ENCODE data around the gene SH3TC2. TPM values are rescaled to one million over a fixed set of nuclear protein-coding genes. Genes with fewer than 3 reads are reported as not detected.

The SH3TC2 gene
- total and polyA plus RNA-seq, 12 donors: 0.14 to 1.2 (median 0.46) TPM

GRCh38 chr5:148967783-148968182 is 95.1 kb downstream of the SH3TC2 start:
- H3K9me3 ChIP-seq (replicated peaks in 1 of 3): no peaks in the 10 kb centered on the region
- TF ChIP-seq CTCF (IDR thresholded peaks at IDR 0.05) (no peak), POLR2A (IDR thresholded peaks at IDR 0.05) (no peak)
- H3K27me3 ChIP-seq: no peaks in the 10 kb centered on the region
- intact Hi-C loops (cut with DNase I): no loop called here
- WGBS, 4 donors: 74 to 88% (median 75%) methylated on average over 4 of the region's 4 CpGs
- no peaks in the 10 kb centered on the region for H3K36me3 ChIP-seq (replicated peaks in 1 of 2)
- H3K4me3 ChIP-seq: no peak overlapping the region
- no peak for DNase-seq
- H3K27ac ChIP-seq: no peak overlapping the region
- no peaks in the 10 kb centered on the region for H3K4me1 ChIP-seq (replicated peaks in 1 of 2)

- Histone ChIP-seq H3K9me3 (replicated peaks in 1 of 3) (no peaks in the 10 kb centered on the region), H3K27ac (no peak overlapping the region), H3K36me3 (replicated peaks in 1 of 2) (no peaks in the 10 kb centered on the region), H3K4me1 (replicated peaks in 1 of 2) (no peaks in the 10 kb centered on the region), H3K27me3 (no peaks in the 10 kb centered on the region), H3K4me3 (no peak overlapping the region)
- WGBS, 4 donors: 89 to 97% (median 92%) methylated on average over 2 of the region's 2 CpGs
- no peak for TF ChIP-seq POLR2A (IDR thresholded peaks at IDR 0.05)
- TF ChIP-seq CTCF (IDR thresholded peaks at IDR 0.05): no peak
- intact Hi-C loops (cut with DNase I): no loop called here
- no peak for DNase-seq
These were observed 95.9 kb downstream of the SH3TC2 start for GRCh38 chr5:148966938-148967337.

GRCh38 chr5:148966348-148966747 is 96.5 kb downstream of the SH3TC2 start:
- H3K4me1 ChIP-seq (replicated peaks in 1 of 2): no peaks in the 10 kb centered on the region
- no peaks in the 10 kb centered on the region for H3K36me3 ChIP-seq (replicated peaks in 1 of 2)
- no peak for TF ChIP-seq CTCF (IDR thresholded peaks at IDR 0.05)
- TF ChIP-seq POLR2A (IDR thresholded peaks at IDR 0.05): no peak
- no peaks in the 10 kb centered on the region for H3K27me3 ChIP-seq
- peak in 1 of 7 donors; percentile 73 for DNase-seq
- no peak overlapping the region for H3K27ac ChIP-seq
- intact Hi-C loops (cut with DNase I): no loop called here
- no peak overlapping the region for H3K4me3 ChIP-seq
- 81 to 96% (median 89%) methylated on average over 3 to 4 of the region's 4 CpGs for WGBS, 4 donors
- no peaks in the 10 kb centered on the region for H3K9me3 ChIP-seq (replicated peaks in 1 of 3)

- H3K27ac ChIP-seq: no peak overlapping the region
- 74 to 84% (median 78%) methylated on average over 13 of the region's 13 CpGs for WGBS, 4 donors
- no peak overlapping the region for H3K4me3 ChIP-seq
- H3K36me3 ChIP-seq (replicated peaks in 1 of 2): no peaks in the 10 kb centered on the region
- H3K9me3 ChIP-seq (replicated peaks in 1 of 3): no peaks in the 10 kb centered on the region
- intact Hi-C loops (cut with DNase I): no loop called here
- peak in 1 of 7 donors; percentile 76 for DNase-seq
- no peaks in the 10 kb centered on the region for H3K4me1 ChIP-seq (replicated peaks in 1 of 2)
- TF ChIP-seq POLR2A (IDR thresholded peaks at IDR 0.05) (no peak), CTCF (IDR thresholded peaks at IDR 0.05) (no peak)
- H3K27me3 ChIP-seq: no peaks in the 10 kb centered on the region
These were observed 97.2 kb downstream of the SH3TC2 start for GRCh38 chr5:148965511-148966265.
